PC-9 (cell line): ENCODE measurements around the gene RANBP10.

ENCODE experiments used
- EZH2 ChIP-seq: fragments of 200-600 bp; sonication (generic); IDR thresholded peaks from 2 replicates; pipeline ENCODE4 v1.8.0; 2017; ENCODE audit warnings: antibody characterized with exemption, low read depth
- TF ChIP-seq, protein P1 (sequence below): fragments of 200-600 bp; sonication (generic); conservative IDR thresholded peaks from 2 replicates; pipeline ENCODE4 v1.6.1; 2017; ENCODE audit warnings: mixed run types, antibody characterized with exemption, mild to moderate bottlenecking, moderate library complexity

- TF ChIP-seq, protein P1, sequence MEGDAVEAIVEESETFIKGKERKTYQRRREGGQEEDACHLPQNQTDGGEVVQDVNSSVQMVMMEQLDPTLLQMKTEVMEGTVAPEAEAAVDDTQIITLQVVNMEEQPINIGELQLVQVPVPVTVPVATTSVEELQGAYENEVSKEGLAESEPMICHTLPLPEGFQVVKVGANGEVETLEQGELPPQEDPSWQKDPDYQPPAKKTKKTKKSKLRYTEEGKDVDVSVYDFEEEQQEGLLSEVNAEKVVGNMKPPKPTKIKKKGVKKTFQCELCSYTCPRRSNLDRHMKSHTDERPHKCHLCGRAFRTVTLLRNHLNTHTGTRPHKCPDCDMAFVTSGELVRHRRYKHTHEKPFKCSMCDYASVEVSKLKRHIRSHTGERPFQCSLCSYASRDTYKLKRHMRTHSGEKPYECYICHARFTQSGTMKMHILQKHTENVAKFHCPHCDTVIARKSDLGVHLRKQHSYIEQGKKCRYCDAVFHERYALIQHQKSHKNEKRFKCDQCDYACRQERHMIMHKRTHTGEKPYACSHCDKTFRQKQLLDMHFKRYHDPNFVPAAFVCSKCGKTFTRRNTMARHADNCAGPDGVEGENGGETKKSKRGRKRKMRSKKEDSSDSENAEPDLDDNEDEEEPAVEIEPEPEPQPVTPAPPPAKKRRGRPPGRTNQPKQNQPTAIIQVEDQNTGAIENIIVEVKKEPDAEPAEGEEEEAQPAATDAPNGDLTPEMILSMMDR, result no peak
- no peak for TF ChIP-seq EZH2
Measured at GRCh38 chr16:67704110-67704509, 102.2 kb downstream of the RANBP10 start.
